Kidney epithelial cell (primary cell): Measurements from ENCODE around the gene FAF1. TPM values are rescaled to one million over a fixed set of nuclear protein-coding genes. Genes with fewer than 3 reads are reported as not detected.

Experiments
- DNase-seq: peaks from one replicate; pipeline ENCODE4 v3.0.0-alpha.2; 2010; ENCODE audit warnings: low read depth
- H3K27me3 ChIP-seq: 2 replicates; pipeline ENCODE4 v1.6.0; 2011; ENCODE audit warnings: low read length; ENCODE audit not compliant: control insufficient read depth, insufficient read depth
- H3K36me3 ChIP-seq: 2 replicates; pipeline ENCODE4 v1.5.1; 2011; ENCODE audit warnings: low read length; ENCODE audit not compliant: control insufficient read depth, insufficient read depth
- H3K4me3 ChIP-seq: 2 replicates; pipeline ENCODE4 v1.5.1; 2011; ENCODE audit warnings: low read depth, mild to moderate bottlenecking, control low read depth, low read length
- CTCF ChIP-seq: IDR thresholded peaks from 2 replicates; pipeline ENCODE4 v1.5.1; 2011; ENCODE audit warnings: mild to moderate bottlenecking, moderate library complexity, low read length, control low read depth, inconsistent platforms; ENCODE audit not compliant: insufficient read depth, poor library complexity, severe bottlenecking
- total RNA-seq: library from RNA; depleted of rRNA; stranded (reverse); fragments of >200 nt; gene quantifications from 2 replicates; pipeline ENCODE4 v1.2.3, GENCODE V29; 2015

Gene FAF1
- total RNA-seq, 1 donor from 2014 or later: 57.8 TPM

- H3K4me3 ChIP-seq: no peak overlapping the region
- no peak for DNase-seq
- no peaks in the 10 kb centered on the region for H3K27me3 ChIP-seq
- no peak for TF ChIP-seq CTCF
- H3K36me3 ChIP-seq: no peaks in the 10 kb centered on the region
Measured at GRCh38 chr1:50851466-50851865, 108.6 kb downstream of the FAF1 start.

- no peaks in the 10 kb centered on the region for H3K36me3 ChIP-seq
- no peak overlapping the region for H3K4me3 ChIP-seq
- TF ChIP-seq CTCF: no peak
- DNase-seq: no peak
- no peaks in the 10 kb centered on the region for H3K27me3 ChIP-seq
Measured at GRCh38 chr1:50851034-50851433, 109.0 kb downstream of the FAF1 start.

- no peaks in the 10 kb centered on the region for H3K27me3 ChIP-seq
- no peaks in the 10 kb centered on the region for H3K36me3 ChIP-seq
- no peak for TF ChIP-seq CTCF
- H3K4me3 ChIP-seq: no peak overlapping the region
- DNase-seq: no peak
Measured at GRCh38 chr1:50847303-50847702, 112.8 kb downstream of the FAF1 start.

- Histone ChIP-seq H3K4me3 (no peak overlapping the region), H3K27me3 (no peaks in the 10 kb centered on the region), H3K36me3 (no peaks in the 10 kb centered on the region)
- DNase-seq: no peak
- TF ChIP-seq CTCF: no peak
Measured at GRCh38 chr1:50846224-50846839, 113.7 kb downstream of the FAF1 start.

- H3K4me3 ChIP-seq: no peak overlapping the region
- H3K36me3 ChIP-seq: no peaks in the 10 kb centered on the region
- TF ChIP-seq CTCF: no peak
- H3K27me3 ChIP-seq: no peaks in the 10 kb centered on the region
- DNase-seq: no peak
Measured at GRCh38 chr1:50841791-50842387, 118.2 kb downstream of the FAF1 start.

- DNase-seq: no peak
- H3K36me3 ChIP-seq: no peaks in the 10 kb centered on the region
- no peak overlapping the region for H3K4me3 ChIP-seq
- no peaks in the 10 kb centered on the region for H3K27me3 ChIP-seq
- TF ChIP-seq CTCF: no peak
Measured at GRCh38 chr1:50836117-50836516, 124.0 kb downstream of the FAF1 start.
